Lower lobe of right lung (tissue), 2 donors: Measurements from ENCODE around the gene DENND1B. TPM values are rescaled to one million over a fixed set of nuclear protein-coding genes. Genes with fewer than 3 reads are reported as not detected.

Source experiments
- ATAC-seq, 2 donors: fragments of 200-7000 bp; cut with Tn5 transposase; one replicate each; pipeline ENCODE4 v1.9.1; 2020 to 2022; ENCODE audit warnings: mild to moderate bottlenecking in 2 of 2, moderate library complexity in 2 of 2
- DNase-seq: peaks from one replicate; pipeline ENCODE4 v3.0.0-alpha.2; 2020
- H3K27ac ChIP-seq: fragments of 200-600 bp; one replicate; pipeline ENCODE4 v1.8.0; 2022
- H3K27me3 ChIP-seq: fragments of 200-600 bp; one replicate; pipeline ENCODE4 v1.8.0; 2022; ENCODE audit warnings: low read depth
- H3K36me3 ChIP-seq: fragments of 200-600 bp; one replicate; pipeline ENCODE4 v1.8.0; 2022; ENCODE audit warnings: mild to moderate bottlenecking
- H3K4me1 ChIP-seq: fragments of 200-600 bp; one replicate; pipeline ENCODE4 v1.8.0; 2022
- H3K4me3 ChIP-seq: fragments of 200-600 bp; one replicate; pipeline ENCODE4 v1.8.0; 2022; ENCODE audit warnings: mild to moderate bottlenecking
- H3K9me3 ChIP-seq: fragments of 200-600 bp; one replicate; pipeline ENCODE4 v1.8.0; 2022
- CTCF ChIP-seq: fragments of 200-600 bp; IDR thresholded peaks from one replicate; pipeline ENCODE4 v1.8.0; 2022; ENCODE audit warnings: antibody characterized with exemption, mild to moderate bottlenecking
- intact Hi-C: fragments of 100-400 bp; cut with DNase I; formaldehyde crosslinking; loops from one replicate; pipeline ENCODE4 v1.11.0; 2022
- total RNA-seq: library from RNA; stranded (reverse); fragmentation: NEBNext Ultra II Directional; extraction: Animal tissue kit (Norgen Biotek cat#: 25700); gene quantifications from one replicate; pipeline ENCODE4 v1.2.1, GENCODE V29; 2021
- donor health status: DM: no; HTN: yes; CAD: no; lungs with severe emphysema.

Gene DENND1B
- total RNA-seq, 1 donor from 2014 or later, result 25.6 TPM

- no peak for DNase-seq
These were observed 33.6 kb upstream of the DENND1B start for GRCh38 chr1:197808880-197809279.

GRCh38 chr1:197807739-197808453 lies 32.6 kb upstream of the DENND1B start:
- intact Hi-C loops, result no loop called here
- TF ChIP-seq CTCF, result no peak

More at GRCh38 chr1:197808880-197809279, 33.6 kb upstream of the DENND1B start:
- no peak overlapping the region for H3K4me3 ChIP-seq
- H3K36me3 ChIP-seq, result no peaks in the 10 kb centered on the region
- no peaks in the 10 kb centered on the region for H3K27me3 ChIP-seq
- no peak for TF ChIP-seq CTCF
- no peaks in the 10 kb centered on the region for H3K4me1 ChIP-seq
- intact Hi-C loops, result no loop called here
- H3K27ac ChIP-seq, result no peak overlapping the region
- H3K9me3 ChIP-seq, result no peaks in the 10 kb centered on the region
- no peak for ATAC-seq

GRCh38 chr1:197807216-197807615 lies 31.9 kb upstream of the DENND1B start:
- Histone ChIP-seq H3K9me3 (no peaks in the 10 kb centered on the region), H3K27me3 (no peaks in the 10 kb centered on the region), H3K36me3 (no peaks in the 10 kb centered on the region), H3K4me1 (no peaks in the 10 kb centered on the region), H3K27ac (no peak overlapping the region), H3K4me3 (no peak overlapping the region)
- ATAC-seq, result no peak
- TF ChIP-seq CTCF, result no peak
- intact Hi-C loops, result no loop called here
- no peak for DNase-seq

More at GRCh38 chr1:197807739-197808453, 32.6 kb upstream of the DENND1B start:
- Histone ChIP-seq H3K4me3 (no peak overlapping the region), H3K27ac (no peak overlapping the region), H3K9me3 (no peaks in the 10 kb centered on the region), H3K27me3 (no peaks in the 10 kb centered on the region), H3K4me1 (no peaks in the 10 kb centered on the region), H3K36me3 (no peaks in the 10 kb centered on the region)
- ATAC-seq (peak in 1 of 2 donors; percentile 23), DNase-seq (no peak)

- H3K27ac ChIP-seq, result no peak overlapping the region
- no peak for ATAC-seq
- H3K9me3 ChIP-seq, result no peaks in the 10 kb centered on the region
- H3K4me1 ChIP-seq, result no peaks in the 10 kb centered on the region
- H3K4me3 ChIP-seq, result no peak overlapping the region
- no peaks in the 10 kb centered on the region for H3K27me3 ChIP-seq
- TF ChIP-seq CTCF, result no peak
- H3K36me3 ChIP-seq, result no peaks in the 10 kb centered on the region
- DNase-seq, result no peak
- intact Hi-C loops, result no loop called here
These were observed 31.4 kb upstream of the DENND1B start for GRCh38 chr1:197806718-197807117.

- Histone ChIP-seq H3K27me3 (no peaks in the 10 kb centered on the region), H3K9me3 (peaks cover 11% of the 10 kb centered on the region), H3K27ac (no peak overlapping the region), H3K36me3 (no peaks in the 10 kb centered on the region), H3K4me1 (no peaks in the 10 kb centered on the region), H3K4me3 (no peak overlapping the region)
- no peak for ATAC-seq
- no peak for TF ChIP-seq CTCF
- intact Hi-C loops, result no loop called here
- no peak for DNase-seq
These were observed 26.4 kb upstream of the DENND1B start for GRCh38 chr1:197801684-197802083.
